Mammary epithelial cell (primary cell): ENCODE results near the gene COL11A2.

Experiments
- EZH2 ChIP-seq: IDR thresholded peaks from 2 replicates; pipeline ENCODE4 v1.6.1; 2012; ENCODE audit warnings: low read length, inconsistent platforms, borderline replicate concordance
- TF ChIP-seq, protein P1 (sequence below), 2 donors: IDR thresholded peaks in 1 of 2; conservative IDR thresholded peaks in 1 of 2; 2 replicates each; pipeline ENCODE4 v1.5.1; 2011 to 2012; ENCODE audit warnings: inconsistent platforms in 2 of 2, low read length in 2 of 2, mild to moderate bottlenecking in 2 of 2, control low read depth in 1 of 2, low read depth in 1 of 2; ENCODE audit not compliant: insufficient read depth in 1 of 2; ENCODE audit errors: extremely low read depth in 1 of 2

DNA sequence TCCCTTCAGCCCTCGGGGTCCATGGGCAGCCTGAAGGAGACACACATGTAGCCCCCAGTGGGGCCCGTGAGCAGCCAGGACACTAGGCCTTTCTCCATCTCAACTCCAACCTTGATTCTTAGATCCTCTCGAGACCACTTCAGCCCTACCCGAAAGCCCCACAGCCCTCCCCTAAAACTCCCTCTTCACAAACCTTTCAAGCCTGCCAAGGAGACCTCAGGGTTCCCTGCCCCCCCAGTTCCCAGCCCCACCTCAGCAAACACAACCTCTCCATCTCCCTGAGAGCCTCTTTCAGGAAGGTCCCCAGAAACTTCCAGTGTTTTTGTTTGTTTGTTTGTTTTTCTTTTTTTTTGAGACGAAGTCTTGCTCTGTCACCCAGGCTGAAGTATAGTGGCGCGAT is 11.1 kb downstream of the COL11A2 start:
- TF ChIP-seq, protein P1, sequence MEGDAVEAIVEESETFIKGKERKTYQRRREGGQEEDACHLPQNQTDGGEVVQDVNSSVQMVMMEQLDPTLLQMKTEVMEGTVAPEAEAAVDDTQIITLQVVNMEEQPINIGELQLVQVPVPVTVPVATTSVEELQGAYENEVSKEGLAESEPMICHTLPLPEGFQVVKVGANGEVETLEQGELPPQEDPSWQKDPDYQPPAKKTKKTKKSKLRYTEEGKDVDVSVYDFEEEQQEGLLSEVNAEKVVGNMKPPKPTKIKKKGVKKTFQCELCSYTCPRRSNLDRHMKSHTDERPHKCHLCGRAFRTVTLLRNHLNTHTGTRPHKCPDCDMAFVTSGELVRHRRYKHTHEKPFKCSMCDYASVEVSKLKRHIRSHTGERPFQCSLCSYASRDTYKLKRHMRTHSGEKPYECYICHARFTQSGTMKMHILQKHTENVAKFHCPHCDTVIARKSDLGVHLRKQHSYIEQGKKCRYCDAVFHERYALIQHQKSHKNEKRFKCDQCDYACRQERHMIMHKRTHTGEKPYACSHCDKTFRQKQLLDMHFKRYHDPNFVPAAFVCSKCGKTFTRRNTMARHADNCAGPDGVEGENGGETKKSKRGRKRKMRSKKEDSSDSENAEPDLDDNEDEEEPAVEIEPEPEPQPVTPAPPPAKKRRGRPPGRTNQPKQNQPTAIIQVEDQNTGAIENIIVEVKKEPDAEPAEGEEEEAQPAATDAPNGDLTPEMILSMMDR (conservative IDR thresholded peaks at IDR 0.05 in 1 of 2, IDR thresholded peaks at IDR 0.05 in 1 of 2; ENCODE audit: extremely low read depth in 1 of 2, insufficient read depth in 1 of 2, low read depth in 1 of 2, low read length in 2 of 2) = no peak
- no peak for TF ChIP-seq EZH2
